HG02943 (cell line): Measurements from ENCODE around the gene PTPRK.

Experiments used
- ATAC-seq: cut with Tn5 transposase; IDR thresholded peaks from one replicate; pipeline ENCODE4 v1.9.1; 2021; ENCODE audit warnings: mild to moderate bottlenecking, low read depth, moderate library complexity; ENCODE audit not compliant: unreplicated experiment

The PTPRK gene

DNA sequence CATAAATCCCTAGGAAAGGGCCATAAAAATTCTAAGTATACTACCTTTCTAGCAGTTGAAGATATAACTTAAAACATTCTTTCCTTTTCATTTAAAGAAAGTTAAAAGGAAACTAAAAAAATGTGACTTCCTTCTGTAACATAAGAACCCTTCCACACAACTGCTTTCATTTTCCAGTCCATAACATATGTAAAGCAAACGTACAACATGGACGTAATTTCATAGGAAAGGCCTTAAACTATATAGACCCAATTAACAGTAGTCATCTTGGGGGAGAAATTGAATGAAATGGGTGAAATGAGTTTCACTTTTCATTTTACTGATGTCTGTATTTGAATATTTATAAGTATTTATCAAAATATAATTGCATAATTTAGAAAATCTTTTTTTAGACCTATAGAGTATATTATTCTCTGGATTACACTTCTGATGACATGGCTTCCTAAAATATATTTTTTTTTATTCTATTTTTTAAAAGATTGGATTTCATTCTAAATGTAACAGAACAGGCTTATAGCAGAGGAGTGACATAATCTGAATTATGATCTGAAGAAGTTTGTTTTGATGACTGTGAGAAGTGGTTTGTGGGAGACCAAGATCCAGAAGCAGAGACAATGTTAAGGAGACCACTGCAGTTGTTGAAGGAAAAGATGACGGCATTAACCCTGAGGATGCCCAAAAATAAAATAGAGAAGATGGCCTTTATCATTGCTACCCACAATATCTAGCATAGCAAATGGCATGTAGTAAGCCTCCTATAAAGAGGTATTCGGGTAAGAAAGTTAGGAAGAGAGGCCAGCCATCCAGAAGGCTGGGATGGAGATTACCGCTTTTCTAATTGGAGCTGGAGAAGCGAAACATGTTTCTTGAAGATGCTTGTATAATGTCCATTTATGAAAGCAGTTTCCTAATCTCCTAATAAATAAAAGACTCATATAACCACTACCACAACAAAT is 260.4 kb downstream of the PTPRK start:
- peak; percentile 51 for ATAC-seq

DNA sequence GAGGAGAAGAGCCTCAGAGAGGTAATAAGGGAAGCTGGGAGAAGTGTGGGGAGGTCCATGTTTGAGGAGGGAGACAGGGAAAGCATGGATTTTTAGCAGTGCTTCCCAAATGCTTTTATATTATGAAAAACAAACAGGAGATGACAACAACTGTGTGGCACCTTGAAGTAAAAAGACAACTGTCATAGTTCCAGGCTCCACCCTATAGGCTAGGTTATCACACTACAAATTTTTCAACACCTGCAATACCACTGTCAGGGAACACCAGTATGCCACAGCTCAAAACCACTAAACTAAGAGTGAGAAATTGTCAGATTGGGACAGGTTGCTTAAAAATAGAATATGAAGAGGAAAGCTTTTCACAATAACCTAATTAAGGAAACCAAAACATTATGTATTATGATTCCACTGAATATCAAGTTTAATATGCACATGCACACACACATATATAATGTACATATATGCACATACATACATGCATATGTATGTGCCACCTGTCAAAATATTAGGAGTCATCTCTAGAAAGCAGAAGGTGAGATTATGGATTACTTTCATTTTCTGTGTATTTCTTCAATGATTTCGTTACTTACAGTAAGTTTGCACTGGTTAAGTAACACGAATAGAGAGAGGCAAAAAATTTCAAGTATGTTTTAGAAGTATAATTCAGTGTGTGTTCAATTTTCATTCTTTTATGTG is 261.2 kb downstream of the PTPRK start:
- ATAC-seq = peak; percentile 93

DNA sequence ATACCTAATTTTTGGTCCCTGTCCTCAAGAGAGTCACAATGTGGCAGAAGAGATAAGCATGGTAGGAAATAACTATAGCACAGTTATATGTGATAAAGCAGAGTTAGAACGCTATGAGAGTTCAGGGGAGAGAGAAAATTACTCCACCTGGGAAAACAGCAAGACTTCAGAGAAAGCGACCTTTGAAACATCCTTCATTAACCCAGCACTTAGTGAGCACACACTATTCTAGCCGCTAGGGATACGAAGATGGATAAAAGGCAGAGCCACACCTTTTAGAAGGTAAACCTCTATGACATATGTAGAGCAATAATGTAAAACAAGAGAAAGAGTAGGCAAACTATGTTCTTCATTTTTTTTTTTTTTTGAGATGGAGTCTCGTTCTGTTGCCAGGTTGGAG is 264.3 kb downstream of the PTPRK start:
- ATAC-seq = no peak

DNA sequence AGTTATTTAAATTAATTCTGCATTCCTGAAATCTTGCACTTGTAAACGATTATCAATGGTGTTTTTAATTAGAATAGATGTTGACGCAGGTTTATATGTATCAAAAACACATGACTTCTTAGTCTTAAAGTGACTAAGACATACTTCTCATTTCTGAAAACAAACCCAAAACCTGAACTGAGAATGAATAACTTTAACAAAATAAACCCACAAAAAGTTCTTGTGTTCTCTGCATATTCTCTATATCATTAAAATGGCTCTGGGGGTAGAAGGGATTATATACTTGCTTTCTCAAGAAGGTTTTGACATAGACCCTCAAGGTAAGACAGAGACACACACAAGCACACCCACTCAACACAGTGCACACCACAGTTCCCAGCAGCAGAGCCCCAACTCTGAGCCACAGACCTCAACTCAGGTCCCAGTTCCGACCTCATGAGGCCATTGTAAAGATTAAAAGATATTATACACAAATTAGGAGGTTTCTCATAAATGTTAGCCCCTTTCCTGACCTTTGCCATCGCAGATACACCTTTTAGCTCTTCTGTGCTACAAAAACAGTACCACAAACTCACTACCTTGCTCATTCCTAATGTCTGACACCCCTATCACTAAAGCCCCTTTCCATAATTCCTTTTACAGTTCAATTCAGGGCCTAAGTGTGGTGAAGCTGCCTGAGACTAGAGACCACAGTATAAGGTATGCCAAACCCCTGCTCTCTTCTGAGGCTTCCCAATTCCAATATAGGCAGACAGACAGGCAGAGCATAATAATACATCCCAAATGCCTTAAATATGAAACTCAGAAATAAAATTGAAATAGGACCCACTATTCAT is 267.8 kb downstream of the PTPRK start:
- ATAC-seq = no peak

GRCh38 chr6:128251445-128252340 is 268.7 kb downstream of the PTPRK start:
- no peak for ATAC-seq

DNA sequence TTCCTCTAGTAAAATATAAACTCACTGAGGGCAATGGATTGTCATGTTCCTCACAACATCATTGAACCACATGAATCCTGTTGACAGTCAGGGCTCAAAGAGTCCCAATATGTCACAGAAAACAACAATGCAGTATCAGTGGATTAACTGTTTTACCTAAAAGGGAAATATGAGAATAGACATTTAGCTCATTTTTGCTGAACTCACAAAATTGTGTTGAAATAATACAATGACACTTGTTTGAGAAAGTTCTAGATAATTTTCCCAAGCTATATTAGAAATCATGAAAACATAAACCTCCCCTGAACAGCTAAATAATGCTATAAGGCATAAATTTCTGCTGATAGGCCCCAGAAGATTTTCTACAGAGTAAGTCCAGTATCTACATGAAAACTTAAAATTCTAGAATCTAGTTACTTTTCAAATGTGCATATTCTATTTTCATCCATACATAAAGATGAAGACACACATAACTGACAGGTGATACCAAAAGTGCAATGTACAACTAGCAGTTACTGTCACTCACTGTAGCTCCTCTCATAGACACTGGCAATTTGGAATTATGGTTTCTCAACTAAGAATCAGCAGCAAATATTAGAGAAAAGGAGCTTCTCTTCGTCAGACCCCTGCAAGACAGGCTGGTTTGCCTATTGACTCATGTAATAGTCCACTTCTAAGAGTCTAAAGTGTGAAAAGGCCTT is 269.9 kb downstream of the PTPRK start:
- ATAC-seq = no peak

DNA sequence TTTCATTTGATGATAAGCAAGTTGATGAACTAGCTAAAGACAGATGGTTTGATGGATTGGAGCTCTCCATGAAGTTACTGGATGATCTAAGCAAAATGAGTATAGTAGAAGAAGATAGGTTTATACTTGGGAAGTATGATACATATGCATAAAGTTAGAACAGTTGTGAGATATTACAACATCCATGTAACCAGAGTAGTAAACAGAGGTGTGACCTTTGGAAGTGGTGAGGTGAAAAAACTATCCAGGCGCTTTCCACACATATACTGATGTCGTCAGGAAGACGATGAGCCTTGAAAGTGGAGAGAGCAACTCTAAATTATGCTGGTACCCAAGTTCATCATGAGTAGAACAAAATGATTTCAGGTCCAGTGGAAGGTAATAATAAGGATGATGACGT is 271.0 kb downstream of the PTPRK start:
- ATAC-seq = no peak

DNA sequence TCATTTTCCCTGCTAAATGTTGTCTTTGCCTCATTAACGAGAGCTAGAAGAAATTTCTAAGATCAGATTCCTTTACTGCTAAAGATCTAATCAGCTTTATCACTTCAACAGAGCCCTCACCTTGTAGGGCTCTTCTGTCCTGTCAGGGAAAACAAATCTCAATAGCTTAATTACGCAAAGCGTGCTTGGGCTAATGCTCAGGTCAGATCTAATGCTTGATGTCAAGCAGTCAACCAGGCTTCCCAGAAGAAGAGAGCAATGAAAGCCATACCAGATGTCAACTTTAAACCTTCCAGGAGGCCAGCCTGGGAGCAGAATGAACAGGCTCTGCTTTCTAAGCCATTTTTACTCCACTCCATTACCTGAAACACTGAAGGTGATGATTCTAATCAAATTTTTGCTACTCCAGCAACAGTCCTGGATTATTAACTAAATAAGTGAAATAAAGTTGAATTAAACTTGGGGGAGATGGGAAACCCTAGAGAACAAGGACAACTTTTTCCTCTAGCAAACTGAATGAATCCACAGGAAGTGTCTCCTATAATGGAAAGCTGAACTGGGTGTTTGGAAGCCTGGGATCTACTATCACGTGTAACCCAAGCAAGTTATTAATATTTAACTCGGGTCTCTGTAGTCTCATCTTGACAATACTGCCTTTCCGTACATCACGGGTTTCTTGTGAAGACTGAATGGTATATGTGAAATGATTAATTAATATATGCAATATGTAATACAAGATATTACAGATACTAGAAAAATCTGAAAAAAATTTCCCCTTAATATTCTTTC is 273.7 kb downstream of the PTPRK start:
- ATAC-seq = no peak

DNA sequence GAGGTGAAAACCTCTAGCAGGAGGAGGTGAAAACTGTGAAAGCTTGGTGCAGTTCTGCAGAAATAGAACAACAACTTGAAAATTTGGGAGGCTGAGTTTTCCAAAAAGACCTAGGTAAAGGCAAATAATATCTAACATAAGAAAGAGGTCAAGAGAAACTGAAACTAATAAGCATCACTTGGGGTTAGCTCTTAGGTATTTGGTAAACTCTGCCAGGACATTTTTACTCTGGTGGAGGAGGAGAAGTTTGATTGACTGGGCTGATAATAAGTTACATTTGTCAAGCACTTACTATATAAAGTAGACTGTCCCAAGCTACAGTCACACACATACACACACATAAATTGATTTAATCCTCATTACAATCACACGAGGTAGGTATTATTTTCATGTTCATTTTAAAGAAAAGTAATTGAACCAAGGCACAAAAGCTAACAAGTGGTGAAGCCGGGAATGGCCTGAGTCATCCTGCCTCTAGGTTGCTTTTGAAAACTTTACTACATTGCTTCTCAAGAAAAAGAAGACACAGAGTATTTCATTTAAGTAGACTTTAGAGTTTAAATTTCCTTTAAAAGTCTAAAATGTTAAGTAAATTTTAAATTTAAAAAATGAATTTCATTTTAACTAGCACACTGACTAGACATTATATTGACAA is 275.5 kb downstream of the PTPRK start:
- no peak for ATAC-seq

DNA sequence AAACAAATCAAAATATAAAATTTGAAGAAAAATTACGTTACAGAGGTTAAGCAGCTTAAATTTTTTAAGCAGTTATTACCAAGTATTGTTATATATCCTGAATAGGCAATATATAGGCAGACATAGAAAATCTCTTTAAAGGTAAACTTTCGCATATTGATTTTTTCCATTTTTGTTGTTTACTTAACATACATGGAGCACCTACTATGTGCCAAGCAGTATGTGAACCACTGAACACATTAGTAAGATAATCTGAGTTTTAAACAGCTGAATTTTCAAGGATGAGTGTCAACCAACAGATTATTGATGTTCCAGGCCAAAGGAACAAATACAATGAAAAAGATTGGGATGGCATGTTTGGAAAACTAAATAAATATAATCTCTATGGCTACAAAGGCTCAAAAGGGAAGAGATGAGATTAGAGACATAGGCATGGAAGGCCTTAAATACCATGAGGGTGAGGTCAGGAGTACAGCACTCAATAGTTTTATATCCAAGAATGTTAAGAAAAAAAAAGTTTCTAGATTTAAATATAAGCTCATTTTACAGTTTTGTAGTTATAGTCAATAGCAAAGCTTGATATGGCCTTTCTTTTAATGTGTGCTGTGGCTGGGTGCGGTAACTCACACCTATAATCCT is 277.5 kb downstream of the PTPRK start:
- ATAC-seq = no peak

DNA sequence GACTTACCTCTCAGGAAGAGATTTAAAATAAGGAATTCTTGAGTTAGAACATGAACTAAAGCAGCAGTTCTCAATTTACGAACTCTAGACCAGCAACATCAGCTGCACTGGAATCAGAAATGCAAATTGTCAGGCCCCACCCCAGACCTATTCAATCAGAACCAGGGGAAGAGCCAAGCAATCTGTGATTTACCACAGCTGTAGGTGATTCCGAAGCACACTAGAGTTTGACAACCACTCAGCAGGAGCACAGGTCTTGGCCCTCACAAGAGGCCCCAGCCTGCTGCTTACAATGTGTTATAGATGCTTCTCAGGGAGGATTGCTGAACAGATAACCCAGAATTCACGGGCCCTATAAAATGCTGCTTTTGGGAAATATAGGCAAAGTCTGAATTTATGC is 279.2 kb downstream of the PTPRK start:
- peak; percentile 50 for ATAC-seq

GRCh38 chr6:128240024-128240428 is 280.4 kb downstream of the PTPRK start:
- ATAC-seq = peak; percentile 79

GRCh38 chr6:128239146-128239545 is 281.3 kb downstream of the PTPRK start:
- ATAC-seq = no peak

GRCh38 chr6:128238225-128238624 is 282.2 kb downstream of the PTPRK start:
- ATAC-seq = no peak

GRCh38 chr6:128235556-128235955 is 284.8 kb downstream of the PTPRK start:
- no peak for ATAC-seq

GRCh38 chr6:128233531-128233930 is 286.9 kb downstream of the PTPRK start:
- no peak for ATAC-seq

DNA sequence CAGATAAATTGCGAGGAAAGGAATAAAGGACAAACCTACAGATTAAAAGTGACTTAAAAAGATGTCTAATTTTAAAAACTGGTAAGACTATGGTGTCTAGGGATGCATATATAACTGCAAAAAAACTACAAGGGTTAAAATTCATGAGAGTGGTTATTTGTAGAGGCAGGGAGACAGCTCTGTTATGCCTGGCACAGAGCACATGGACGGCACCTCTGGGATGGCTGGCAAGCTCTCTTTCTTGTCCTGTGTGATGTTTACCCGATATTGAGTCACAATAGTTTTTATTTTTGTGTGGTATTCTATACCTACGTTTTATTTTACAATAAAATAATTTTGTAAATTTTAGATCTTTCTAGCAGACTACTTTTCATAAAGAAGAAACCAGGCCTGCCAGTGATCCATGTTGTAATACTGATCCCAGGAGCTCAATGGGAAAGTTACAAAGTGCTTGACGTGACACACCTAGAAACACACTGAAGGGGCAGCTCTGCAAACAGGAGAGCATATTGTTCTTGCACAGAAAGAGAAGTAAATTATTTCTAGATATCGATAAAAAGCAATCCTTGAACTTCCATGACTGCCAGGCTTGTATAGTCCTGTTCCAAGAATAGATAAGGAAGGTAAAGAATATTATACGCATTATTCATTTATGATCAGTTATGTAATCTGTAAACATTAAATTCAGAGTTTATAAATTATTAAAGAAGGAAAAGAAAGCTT is 290.0 kb downstream of the PTPRK start:
- no peak for ATAC-seq
